H1 (cell line): Measurements from ENCODE around the gene SLC9B2. TPM values are rescaled to one million over a fixed set of nuclear protein-coding genes. Genes with fewer than 3 reads are reported as not detected.

ENCODE experiments used
- CTCF ChIA-PET: fragments of 300-600 bp; sonication (Branson Sonifier 250); formaldehyde crosslinking; loops from one replicate; lab custom pipeline; 2021; ENCODE audit not compliant: partially characterized antibody; lab: Charles Lee
- POLR2A ChIA-PET: fragments of 300-600 bp; sonication (Branson Sonifier 250); formaldehyde crosslinking; loops from one replicate; lab custom pipeline; 2021; ENCODE audit warnings: inconsistent platforms; ENCODE audit not compliant: partially characterized antibody; lab: Charles Lee
- DNase-seq, 2 experiments: peaks; one replicate each; pipeline versions ENCODE4 v3.0.0 to v3.0.0-alpha.2; 2010 to 2022; ENCODE audit warnings: low spot score in 2 of 2, low read depth in 1 of 2, mixed read lengths in 1 of 2
- FAIRE-seq: peaks from 2 replicates; lab custom pipeline; 2011; peaks lifted over from hg19 to GRCh38; lab: Jason Lieb, UNC
- H2AFZ ChIP-seq: 2 replicates; pipeline ENCODE4 v1.8.1; 2012; ENCODE audit warnings: low read length, inconsistent platforms
- H2AK5ac ChIP-seq: 2 replicates; pipeline ENCODE4 v1.6.1; 2013; ENCODE audit warnings: low read depth, low read length
- H2BK120ac ChIP-seq: replicated peaks from 2 replicates; pipeline ENCODE3; 2013; ENCODE audit warnings: low read depth, low read length, inconsistent platforms
- H2BK12ac ChIP-seq: 2 replicates; pipeline ENCODE4 v1.6.1; 2013; ENCODE audit warnings: low read depth, low read length
- H2BK15ac ChIP-seq: 2 replicates; pipeline ENCODE4 v1.6.1; 2013; ENCODE audit warnings: low read length
- H2BK20ac ChIP-seq: 2 replicates; pipeline ENCODE4 v1.6.1; 2013; ENCODE audit warnings: low read length
- H2BK5ac ChIP-seq: 2 replicates; pipeline ENCODE4 v1.6.1; 2013; ENCODE audit warnings: low read depth, low read length
- H3K14ac ChIP-seq: 2 replicates; pipeline ENCODE4 v1.6.1; 2013; ENCODE audit warnings: inconsistent platforms; ENCODE audit not compliant: insufficient read length
- H3K18ac ChIP-seq: 2 replicates; pipeline ENCODE4 v1.6.1; 2013; ENCODE audit warnings: low read length; ENCODE audit errors: extremely low read depth
- H3K23ac ChIP-seq: 2 replicates; pipeline ENCODE4 v1.6.1; 2013; ENCODE audit warnings: inconsistent platforms; ENCODE audit not compliant: insufficient read length
- H3K23me2 ChIP-seq: 2 replicates; pipeline ENCODE4 v1.6.1; 2013; ENCODE audit warnings: low read depth, low read length
- H3K27ac ChIP-seq: 2 replicates; pipeline ENCODE4 v1.6.1; 2011; ENCODE audit warnings: low read depth, low read length, inconsistent platforms
- H3K27me3 ChIP-seq, 4 experiments: replicated peaks in 1 of 4; 1 replicate in 1 of 4; 2 replicates in 3 of 4; pipeline versions ENCODE4 v1.6.1 to v1.8.1; 2011 to 2013; ENCODE audit warnings: low read length in 3 of 4, mild to moderate bottlenecking in 3 of 4, inconsistent platforms in 2 of 4, mixed read lengths in 2 of 4, moderate library complexity in 1 of 4; ENCODE audit not compliant: control insufficient read depth in 3 of 4, insufficient read depth in 3 of 4; ENCODE audit errors: extremely low read depth in 1 of 4
- H3K36me3 ChIP-seq, 4 experiments: 2 replicates each; pipeline versions ENCODE4 v1.6.1 to v1.8.1; 2011 to 2013; ENCODE audit warnings: mild to moderate bottlenecking in 4 of 4, low read length in 3 of 4, moderate library complexity in 2 of 4, control low read depth in 1 of 4, inconsistent platforms in 1 of 4; ENCODE audit not compliant: insufficient read depth in 4 of 4, control insufficient read depth in 2 of 4
- H3K4ac ChIP-seq: replicated peaks from 2 replicates; pipeline ENCODE3; 2013; ENCODE audit warnings: low read length, low read depth, mixed read lengths, inconsistent platforms; ENCODE audit not compliant: insufficient read length
- H3K4me1 ChIP-seq, 4 experiments: replicated peaks in 1 of 4; 1 replicate in 1 of 4; 2 replicates in 3 of 4; pipeline versions ENCODE4 v1.6.1 to v1.8.1; 2011 to 2013; ENCODE audit warnings: low read length in 3 of 4, inconsistent platforms in 2 of 4, mixed read lengths in 1 of 4; ENCODE audit not compliant: insufficient read depth in 4 of 4, control insufficient read depth in 3 of 4
- H3K4me2 ChIP-seq, 2 experiments: 2 replicates each; pipeline versions ENCODE4 v1.6.1 to v1.8.1; 2011 to 2013; ENCODE audit warnings: low read depth in 2 of 2, low read length in 2 of 2, control low read depth in 1 of 2, inconsistent platforms in 1 of 2, mild to moderate bottlenecking in 1 of 2; ENCODE audit not compliant: insufficient read depth in 1 of 2
- H3K4me3 ChIP-seq, 4 experiments: fragments of 200-600, 300-600 bp in 1 of 4; sonication (generic), shearing (Covaris generic), sonication (Bioruptor Twin) in 1 of 4; 2 replicates each; pipeline versions ENCODE4 v1.5.1 to v1.8.1; 2011 to 2016; ENCODE audit warnings: low read length in 4 of 4, low read depth in 3 of 4, control low read depth in 2 of 4, inconsistent platforms in 2 of 4, mild to moderate bottlenecking in 2 of 4, mixed read lengths in 1 of 4, moderate library complexity in 1 of 4; ENCODE audit not compliant: insufficient read depth in 2 of 4; ENCODE audit errors: extremely low read depth in 1 of 4
- H3K56ac ChIP-seq: replicated peaks from 2 replicates; pipeline ENCODE3; 2013; ENCODE audit warnings: low read depth, mild to moderate bottlenecking, mixed read lengths, low read length, inconsistent platforms; ENCODE audit not compliant: insufficient read length
- H3K79me1 ChIP-seq: 2 replicates; pipeline ENCODE4 v1.6.1; 2013; ENCODE audit warnings: low read depth, low read length, control low read depth
- H3K79me2 ChIP-seq, 2 experiments: 2 replicates each; pipeline versions ENCODE4 v1.6.1 to v1.8.1; 2012 to 2013; ENCODE audit warnings: low read length in 2 of 2, mild to moderate bottlenecking in 2 of 2, inconsistent platforms in 1 of 2; ENCODE audit not compliant: insufficient read depth in 2 of 2, control insufficient read depth in 1 of 2
- H3K9ac ChIP-seq, 4 experiments: replicated peaks in 1 of 4; 1 replicate in 1 of 4; 2 replicates in 3 of 4; pipeline versions ENCODE4 v1.6.1 to v1.8.1; 2011 to 2013; ENCODE audit warnings: low read depth in 3 of 4, low read length in 3 of 4, control low read depth in 2 of 4, mild to moderate bottlenecking in 2 of 4, moderate library complexity in 2 of 4, inconsistent platforms in 1 of 4; ENCODE audit errors: extremely low read depth in 1 of 4
- H3K9me3 ChIP-seq, 2 experiments: 2 replicates each; pipeline versions ENCODE4 v1.6.1 to v1.8.1; 2012 to 2013; ENCODE audit warnings: mild to moderate bottlenecking in 2 of 2, moderate library complexity in 2 of 2, control low read depth in 1 of 2, inconsistent platforms in 1 of 2, low read depth in 1 of 2, low read length in 1 of 2, mixed read lengths in 1 of 2; ENCODE audit not compliant: insufficient read depth in 2 of 2
- H4K20me1 ChIP-seq, 2 experiments: replicated peaks in 1 of 2; 2 replicates each; pipeline versions ENCODE3 to v1.8.1; 2011 to 2013; ENCODE audit warnings: inconsistent platforms in 2 of 2, low read length in 2 of 2, mild to moderate bottlenecking in 1 of 2; ENCODE audit not compliant: insufficient read depth in 2 of 2, control insufficient read depth in 1 of 2
- H4K5ac ChIP-seq: 2 replicates; pipeline ENCODE4 v1.6.1; 2013; ENCODE audit warnings: low read length, low read depth, mixed read lengths, inconsistent platforms; ENCODE audit not compliant: insufficient read length
- H4K8ac ChIP-seq: 2 replicates; pipeline ENCODE4 v1.8.0; 2013; ENCODE audit warnings: mild to moderate bottlenecking, moderate library complexity, low read length, inconsistent platforms; ENCODE audit not compliant: insufficient read depth; ENCODE audit errors: extremely low read depth
- H4K91ac ChIP-seq: replicated peaks from 2 replicates; pipeline ENCODE3; 2013; ENCODE audit warnings: low read length, mixed read lengths, inconsistent platforms; ENCODE audit not compliant: insufficient read length
- CBX8 ChIP-seq: fragments of 300-800, 300-1000 bp; sonication (generic); IDR thresholded peaks from 2 replicates; pipeline ENCODE4 v1.7.1; 2016; ENCODE audit warnings: low read depth, low read length, borderline replicate concordance
- EZH2 ChIP-seq: fragments of 200-600 bp; sonication (generic); IDR thresholded peaks from 2 replicates; pipeline ENCODE4 v1.7.1; 2012; ENCODE audit warnings: low read depth, mild to moderate bottlenecking, moderate library complexity, low read length, inconsistent platforms; ENCODE audit not compliant: severe bottlenecking
- FOSL1 ChIP-seq: IDR thresholded peaks from 2 replicates; pipeline ENCODE4 v1.6.1; 2011; ENCODE audit warnings: mild to moderate bottlenecking, low read depth, low read length, moderate library complexity; ENCODE audit not compliant: insufficient read depth
- HDAC2 ChIP-seq, 2 experiments: fragments of 300-600 bp in 1 of 2; sonication (generic) in 1 of 2; IDR thresholded peaks; 2 replicates each; pipeline ENCODE4 v1.6.1; 2011 to 2012; ENCODE audit warnings: low read depth in 2 of 2, low read length in 2 of 2, mild to moderate bottlenecking in 2 of 2, moderate library complexity in 2 of 2, borderline replicate concordance in 1 of 2, inconsistent platforms in 1 of 2
- NANOG ChIP-seq: IDR thresholded peaks from 2 replicates; pipeline ENCODE4 v1.6.1; 2011; ENCODE audit warnings: low read length, low read depth, mild to moderate bottlenecking, inconsistent platforms; ENCODE audit not compliant: insufficient read depth, poor library complexity, severe bottlenecking
- RBBP5 ChIP-seq: IDR thresholded peaks from 2 replicates; pipeline ENCODE4 v1.7.1; 2012; ENCODE audit warnings: low read depth, mild to moderate bottlenecking, inconsistent platforms, low read length, moderate library complexity, borderline replicate concordance
- SAP30 ChIP-seq: fragments of 300-600 bp; sonication (generic); IDR thresholded peaks from 2 replicates; pipeline ENCODE4 v1.7.1; 2012; ENCODE audit warnings: low read length, moderate library complexity, mild to moderate bottlenecking, inconsistent platforms; ENCODE audit not compliant: insufficient read depth, insufficient replicate concordance
- SUZ12 ChIP-seq: fragments of 200-600 bp; sonication (generic); IDR thresholded peaks from 2 replicates; pipeline ENCODE4 v1.6.1; 2012; ENCODE audit warnings: mild to moderate bottlenecking, inconsistent platforms, low read length, moderate library complexity, mixed read lengths
- TBP ChIP-seq: IDR thresholded peaks from 2 replicates; pipeline ENCODE4 v1.6.1; 2011; ENCODE audit warnings: low read depth, low read length, improper control_type of control experiment
- WGBS, 2 experiments: shearing (Covaris generic) in 1 of 2; methylation state at CpG; one replicate each; pipeline versions ENCODE4 v1.1.6 to v1.1.7; 2013 to 2015; ENCODE audit warnings: low lambda C conversion rate in 2 of 2, mixed read lengths in 2 of 2, inconsistent platforms in 1 of 2, low coverage in 1 of 2, missing lambda C conversion rate in 1 of 2; ENCODE audit not compliant: insufficient replicate concordance in 2 of 2, insufficient coverage in 1 of 2, insufficient read length in 1 of 2; ENCODE audit errors: extremely low coverage in 1 of 2, missing lambda C conversion rate in 1 of 2; 5-methylcytosine and 5-hydroxymethylcytosine counted together
- polyA plus RNA-seq, 7 experiments: library from polyadenylated mRNA; depleted of rRNA in 3 of 7; stranded (reverse) in 5 of 7; unstranded in 2 of 7; fragments of >200 nt in 5 of 7; fragments of 200-250 nt in 2 of 7; gene quantifications; 1 replicate in 5 of 7; 2 replicates in 1 of 7; 4 replicates in 1 of 7; pipeline versions ENCODE4 v1.2.1 to v1.2.3, GENCODE V29; 2011 to 2013; ENCODE audit warnings: missing spikeins in 2 of 7, mixed read lengths in 2 of 7
- total RNA-seq: library from RNA; stranded (reverse); fragmentation: NEBNext Ultra II Directional; extraction: Animal tissue kit (Norgen Biotek cat#: 25700); gene quantifications from 2 replicates; pipeline ENCODE4 v1.2.1, GENCODE V29; 2021

Gene SLC9B2
- total and polyA plus RNA-seq, 2 of the 8 experiments (the other 6 are each of a cell fraction or from before 2014, with no cell fraction given) = 3.2 to 5.2 TPM

GRCh38 chr4:103085555-103086196 is 9.1 kb upstream of the SLC9B2 start:
- Histone ChIP-seq H3K4me1 (no peaks in the 10 kb centered on the region), H3K9ac (no peak overlapping the region), H3K36me3 (peaks cover 0 to 31% (median 28%) of the 10 kb centered on the region in 4 experiments), H2BK12ac (no peak overlapping the region), H4K20me1 (no peaks in the 10 kb centered on the region), H3K9me3 (no peaks in the 10 kb centered on the region), H2AK5ac (no peak overlapping the region), H3K23me2 (no peaks in the 10 kb centered on the region), H2BK5ac (no peak overlapping the region), H3K14ac (no peak overlapping the region), H3K27ac (no peak overlapping the region), H3K79me2 (no peaks in the 10 kb centered on the region), H2AFZ (no peak overlapping the region), H3K23ac (no peak overlapping the region), H2BK20ac (no peak overlapping the region), H3K56ac (no peak overlapping the region), H3K4me2 (no peak overlapping the region), H4K5ac (no peak overlapping the region), H3K4me3 (no peak overlapping the region), H3K18ac (no peak overlapping the region), H2BK15ac (no peak overlapping the region), H3K79me1 (no peaks in the 10 kb centered on the region), H4K8ac (no peak overlapping the region), H4K91ac (no peak overlapping the region), H3K27me3 (no peaks in the 10 kb centered on the region), H3K4ac (no peak overlapping the region), H2BK120ac (no peak overlapping the region)
- 89% methylated on average over 2 of the region's 2 CpGs; no CpG with 5 or more reads in 1 of the 2 experiments for WGBS, 2 experiments
- no peak for DNase-seq
- CTCF ChIA-PET = interaction anchor here (1.0 to 6.8 kb wide), 2 partner anchors 14 to 449 kb away, joined by 4 to 51 read pairs; partner anchors contain the start of gene BDH2
- no peak for FAIRE-seq
- POLR2A ChIA-PET = no interaction called here
- TF ChIP-seq EZH2 (no peak), NANOG (no peak), FOSL1 (no peak), CBX8 (no peak), SUZ12 (no peak), HDAC2 (IDR thresholded peaks at IDR 0.05; ENCODE audit: borderline replicate concordance in 1 of 2, low read depth in 2 of 2, low read length in 2 of 2) (no peak), TBP (no peak), SAP30 (no peak), RBBP5 (no peak)
